Keratinocyte (primary cell): ENCODE data around the gene SPDYE3. TPM values are rescaled to one million over a fixed set of nuclear protein-coding genes. Genes with fewer than 3 reads are reported as not detected.

ENCODE experiments used
- DNase-seq: peaks from one replicate; pipeline ENCODE4 v3.0.0-alpha.2; 2011; ENCODE audit warnings: low read depth, missing footprints, low spot score
- FAIRE-seq: peaks from 2 replicates; lab custom pipeline; 2011; peaks lifted over from hg19 to GRCh38; lab: Jason Lieb, UNC
- H2AFZ ChIP-seq: 2 replicates; pipeline ENCODE4 v1.6.0; 2012; ENCODE audit warnings: low read length, control low read depth, inconsistent platforms; ENCODE audit not compliant: control insufficient read depth
- H3K27ac ChIP-seq: 2 replicates; pipeline ENCODE4 v1.5.1; 2011; ENCODE audit warnings: low read length; ENCODE audit not compliant: control insufficient read depth, insufficient read depth
- H3K27me3 ChIP-seq: 3 replicates; pipeline ENCODE4 v1.6.0; 2011; ENCODE audit warnings: low read length; ENCODE audit not compliant: control insufficient read depth, insufficient read depth; ENCODE audit errors: extremely low read depth
- H3K36me3 ChIP-seq, 2 experiments: 2 replicates in 1 of 2; 3 replicates in 1 of 2; pipeline ENCODE4 v1.5.1; 2011; ENCODE audit warnings: low read length in 2 of 2, mild to moderate bottlenecking in 1 of 2; ENCODE audit not compliant: control insufficient read depth in 2 of 2, insufficient read depth in 2 of 2; ENCODE audit errors: extremely low read depth in 1 of 2
- H3K4me1 ChIP-seq: 3 replicates; pipeline ENCODE4 v1.5.1; 2011; ENCODE audit warnings: low read length; ENCODE audit not compliant: control insufficient read depth, insufficient read depth; ENCODE audit errors: extremely low read depth
- H3K4me2 ChIP-seq: 3 replicates; pipeline ENCODE4 v1.6.0; 2011; ENCODE audit warnings: low read depth, low read length; ENCODE audit not compliant: control insufficient read depth, insufficient read depth; ENCODE audit errors: extremely low read depth
- H3K4me3 ChIP-seq, 3 experiments: fragments of 200-600 bp in 1 of 3; sonication (generic) in 1 of 3; 2 replicates in 2 of 3; 3 replicates in 1 of 3; pipeline ENCODE4 v1.5.1; 2011 to 2016; ENCODE audit warnings: low read length in 3 of 3, mild to moderate bottlenecking in 3 of 3, control low read depth in 2 of 3, inconsistent platforms in 1 of 3, low read depth in 1 of 3, mixed read lengths in 1 of 3, mixed run types in 1 of 3, moderate library complexity in 1 of 3; ENCODE audit not compliant: control insufficient read depth in 2 of 3, insufficient read depth in 2 of 3; ENCODE audit errors: extremely low read depth in 1 of 3
- H3K79me2 ChIP-seq: 2 replicates; pipeline ENCODE4 v1.6.0; 2012; ENCODE audit warnings: low read length; ENCODE audit not compliant: control insufficient read depth, insufficient read depth
- H3K9ac ChIP-seq: 3 replicates; pipeline ENCODE4 v1.6.0; 2011; ENCODE audit warnings: low read length; ENCODE audit not compliant: control insufficient read depth, insufficient read depth; ENCODE audit errors: extremely low read depth
- H3K9me1 ChIP-seq: 3 replicates; pipeline ENCODE4 v1.6.0; 2011; ENCODE audit warnings: low read length; ENCODE audit not compliant: control insufficient read depth, insufficient read depth; ENCODE audit errors: extremely low read depth
- H3K9me3 ChIP-seq: 2 replicates; pipeline ENCODE4 v1.5.1; 2012; ENCODE audit warnings: low read depth, low read length; ENCODE audit not compliant: control insufficient read depth
- H4K20me1 ChIP-seq: 3 replicates; pipeline ENCODE4 v1.6.0; 2011; ENCODE audit warnings: low read length; ENCODE audit not compliant: control insufficient read depth, insufficient read depth; ENCODE audit errors: extremely low read depth
- EZH2 ChIP-seq: IDR thresholded peaks from one replicate; pipeline ENCODE4 v1.6.1; 2012; ENCODE audit warnings: inconsistent platforms, mild to moderate bottlenecking, low read length, moderate library complexity
- dilution Hi-C: fragments of 300-500 bp; cut with MboI; formaldehyde crosslinking; loops from one replicate; pipeline ENCODE4 v1.7.0; 2020; ENCODE audit warnings: low sequenced_read_pairs; ENCODE audit not compliant: extremely low pct_ligation_motif_present
- polyA plus RNA-seq, 5 experiments: library from polyadenylated mRNA; depleted of rRNA in 3 of 5; stranded (reverse) in 3 of 5; stranded (forward) in 1 of 5; unstranded in 1 of 5; fragments of >200 nt; gene quantifications; 1 replicate in 1 of 5; 2 replicates in 3 of 5; 3 replicates in 1 of 5; pipeline versions ENCODE4 v1.2.1 to v1.2.3, GENCODE V29; 2011 to 2012; ENCODE audit warnings: missing spikeins in 2 of 5, low read depth in 1 of 5, low replicate concordance in 1 of 5
- TF ChIP-seq, protein P1 (sequence below), 3 experiments: IDR thresholded peaks in 1 of 3; conservative IDR thresholded peaks in 1 of 3; optimal IDR thresholded peaks in 1 of 3; 2 replicates in 2 of 3; 3 replicates in 1 of 3; pipeline versions ENCODE3 to v1.5.1; 2011; ENCODE audit warnings: low read length in 3 of 3, mild to moderate bottlenecking in 3 of 3, moderate library complexity in 2 of 3, control low read depth in 1 of 3, inconsistent platforms in 1 of 3; ENCODE audit not compliant: insufficient read depth in 2 of 3; ENCODE audit errors: extremely low read depth in 1 of 3

Gene SPDYE3
- polyA plus RNA-seq, 1 donor (not counting 4 experiments of a cell fraction or from before 2014, with no cell fraction given): not detected

DNA sequence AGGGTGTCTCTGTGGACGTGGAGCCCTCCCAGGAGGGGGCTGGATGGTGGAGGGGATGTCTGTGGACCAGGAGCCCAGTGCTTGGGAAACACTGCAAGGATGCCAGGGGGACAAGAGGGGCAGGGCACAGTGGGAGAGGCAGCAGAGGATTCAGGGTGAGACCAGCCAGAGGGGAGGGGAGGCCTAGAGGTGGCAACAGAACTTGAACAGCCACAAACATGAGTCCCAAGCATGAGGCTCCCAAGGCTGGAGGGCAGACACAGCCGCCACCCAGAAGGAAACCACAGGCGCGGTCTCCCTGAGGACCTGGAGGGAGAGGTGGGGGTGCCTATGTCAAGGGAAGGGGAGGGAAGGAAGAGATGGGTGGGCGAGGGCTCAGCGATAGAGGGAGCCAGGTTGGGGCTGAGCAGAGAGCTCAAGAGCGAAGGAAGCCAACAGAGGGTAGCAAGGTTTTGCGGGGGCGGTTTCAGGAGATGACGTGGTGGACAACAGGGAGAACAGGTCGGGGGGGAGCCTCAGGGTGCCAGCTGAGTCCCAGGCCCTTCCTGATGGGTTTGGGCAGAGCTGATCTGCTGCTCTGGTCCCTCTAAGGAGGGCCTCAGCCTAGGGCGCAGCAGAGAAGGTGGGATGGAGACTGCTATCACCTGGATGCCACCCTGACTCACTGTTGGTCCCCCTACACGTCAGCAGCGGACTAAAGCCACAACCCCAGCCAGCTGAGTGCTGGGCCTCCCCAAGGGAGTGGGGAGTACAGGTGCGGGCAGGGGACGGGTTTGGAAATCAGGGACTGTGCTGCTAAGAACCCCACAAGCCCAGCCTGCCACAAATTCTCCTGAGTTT, 59.1 kb downstream of the SPDYE3 start:
- no peak for FAIRE-seq

DNA sequence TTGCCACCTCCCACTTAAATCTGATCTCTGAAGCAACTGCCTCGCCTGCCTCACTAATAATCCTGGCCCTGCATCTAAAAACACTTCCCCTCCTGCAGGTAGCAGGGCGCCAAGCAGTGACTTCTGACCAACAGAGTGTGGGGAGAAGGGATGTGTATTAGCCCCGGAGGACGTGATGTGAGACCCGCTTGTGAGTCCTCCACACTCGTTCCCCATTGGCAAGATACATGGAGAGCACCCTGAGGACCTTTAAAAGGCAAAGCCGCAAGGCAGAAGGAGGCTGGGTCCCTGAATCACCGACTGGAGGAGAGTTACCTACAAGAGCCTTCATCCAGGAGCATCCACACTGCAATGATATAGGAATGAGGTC, 59.7 kb downstream of the SPDYE3 start:
- H3K4me2 ChIP-seq: no peak overlapping the region
- dilution Hi-C loops: no loop called here
- no peak overlapping the region for H3K4me3 ChIP-seq
- H3K36me3 ChIP-seq: peaks cover 2 to 7% of the 10 kb centered on the region in 2 experiments
- no peaks in the 10 kb centered on the region for H3K27me3 ChIP-seq
- no peak overlapping the region for H3K27ac ChIP-seq
- no peak overlapping the region for H2AFZ ChIP-seq
- no peak for TF ChIP-seq EZH2
- TF ChIP-seq, protein P1, sequence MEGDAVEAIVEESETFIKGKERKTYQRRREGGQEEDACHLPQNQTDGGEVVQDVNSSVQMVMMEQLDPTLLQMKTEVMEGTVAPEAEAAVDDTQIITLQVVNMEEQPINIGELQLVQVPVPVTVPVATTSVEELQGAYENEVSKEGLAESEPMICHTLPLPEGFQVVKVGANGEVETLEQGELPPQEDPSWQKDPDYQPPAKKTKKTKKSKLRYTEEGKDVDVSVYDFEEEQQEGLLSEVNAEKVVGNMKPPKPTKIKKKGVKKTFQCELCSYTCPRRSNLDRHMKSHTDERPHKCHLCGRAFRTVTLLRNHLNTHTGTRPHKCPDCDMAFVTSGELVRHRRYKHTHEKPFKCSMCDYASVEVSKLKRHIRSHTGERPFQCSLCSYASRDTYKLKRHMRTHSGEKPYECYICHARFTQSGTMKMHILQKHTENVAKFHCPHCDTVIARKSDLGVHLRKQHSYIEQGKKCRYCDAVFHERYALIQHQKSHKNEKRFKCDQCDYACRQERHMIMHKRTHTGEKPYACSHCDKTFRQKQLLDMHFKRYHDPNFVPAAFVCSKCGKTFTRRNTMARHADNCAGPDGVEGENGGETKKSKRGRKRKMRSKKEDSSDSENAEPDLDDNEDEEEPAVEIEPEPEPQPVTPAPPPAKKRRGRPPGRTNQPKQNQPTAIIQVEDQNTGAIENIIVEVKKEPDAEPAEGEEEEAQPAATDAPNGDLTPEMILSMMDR (optimal IDR thresholded peaks at IDR 0.05 in 1 of 3, IDR thresholded peaks at IDR 0.05 in 1 of 3, conservative IDR thresholded peaks at IDR 0.05 in 1 of 3; ENCODE audit: extremely low read depth in 1 of 3, insufficient read depth in 2 of 3, low read length in 3 of 3): no peak
- H3K9me3 ChIP-seq: no peaks in the 10 kb centered on the region
- H3K79me2 ChIP-seq: no peaks in the 10 kb centered on the region
- H3K9me1 ChIP-seq: no peaks in the 10 kb centered on the region
- peaks cover under 1% of the 10 kb centered on the region for H3K4me1 ChIP-seq
- no peaks in the 10 kb centered on the region for H4K20me1 ChIP-seq
- DNase-seq: no peak
- H3K9ac ChIP-seq: no peak overlapping the region
- FAIRE-seq: no peak

More for the DNA sequence above, 59.1 kb downstream of the SPDYE3 start:
- Histone ChIP-seq H3K27ac (no peak overlapping the region), H4K20me1 (no peaks in the 10 kb centered on the region), H3K9ac (no peak overlapping the region), H3K79me2 (no peaks in the 10 kb centered on the region), H3K4me1 (no peaks in the 10 kb centered on the region), H2AFZ (no peak overlapping the region), H3K4me3 (no peak overlapping the region), H3K27me3 (no peaks in the 10 kb centered on the region), H3K9me1 (no peaks in the 10 kb centered on the region), H3K9me3 (no peaks in the 10 kb centered on the region), H3K4me2 (no peak overlapping the region), H3K36me3 (peaks cover 7 to 8% of the 10 kb centered on the region in 2 experiments)
- TF ChIP-seq, protein P1 (optimal IDR thresholded peaks at IDR 0.05 in 1 of 3, IDR thresholded peaks at IDR 0.05 in 1 of 3, conservative IDR thresholded peaks at IDR 0.05 in 1 of 3; ENCODE audit: extremely low read depth in 1 of 3, insufficient read depth in 2 of 3, low read length in 3 of 3): no peak
- no peak for TF ChIP-seq EZH2
- DNase-seq: no peak
- dilution Hi-C loops: no loop called here
